GM19463 (cell line): ENCODE measurements around the gene FAM117B.
"Not testable (repeated sequence)": the region's sequence is repeated elsewhere in the genome, so short reads cannot be mapped to it uniquely, and the experiment has no call there.

ENCODE experiments used
- ATAC-seq: cut with Tn5 transposase; IDR thresholded peaks from one replicate; pipeline ENCODE4 v1.9.1; 2021; ENCODE audit warnings: mild to moderate bottlenecking, moderate library complexity; ENCODE audit not compliant: unreplicated experiment

Gene FAM117B

GRCh38 chr2:202636213-202636513, 1.4 kb downstream of the FAM117B start:
- ATAC-seq: no peak

- ATAC-seq: no peak
These were observed 4.0 kb downstream of the FAM117B start for GRCh38 chr2:202638721-202639120.

- ATAC-seq: no peak
These were observed 4.5 kb downstream of the FAM117B start for GRCh38 chr2:202639231-202639630.

- no peak for ATAC-seq
These were observed 7.8 kb downstream of the FAM117B start for GRCh38 chr2:202642567-202642966.

- ATAC-seq: no peak
These were observed 8.5 kb downstream of the FAM117B start for GRCh38 chr2:202643012-202643858.

GRCh38 chr2:202652119-202652518, 17.4 kb downstream of the FAM117B start:
- no peak for ATAC-seq

- ATAC-seq: no peak
These were observed 19.1 kb downstream of the FAM117B start for GRCh38 chr2:202653890-202654289.

- no peak for ATAC-seq
These were observed 23.1 kb downstream of the FAM117B start for GRCh38 chr2:202657876-202658275.

GRCh38 chr2:202660796-202661195, 26.0 kb downstream of the FAM117B start:
- no peak for ATAC-seq

GRCh38 chr2:202669841-202670240, 35.1 kb downstream of the FAM117B start:
- ATAC-seq: no peak

- ATAC-seq: no peak
These were observed 36.7 kb downstream of the FAM117B start for GRCh38 chr2:202671317-202672035.

GRCh38 chr2:202675097-202675496, 40.3 kb downstream of the FAM117B start:
- ATAC-seq: not testable (repeated sequence)

- ATAC-seq: no peak
These were observed 45.2 kb downstream of the FAM117B start for GRCh38 chr2:202679980-202680379.

- ATAC-seq: no peak
These were observed 45.7 kb downstream of the FAM117B start for GRCh38 chr2:202680512-202680911.

- no peak for ATAC-seq
These were observed 47.0 kb downstream of the FAM117B start for GRCh38 chr2:202681688-202682205.

GRCh38 chr2:202682274-202682673, 47.5 kb downstream of the FAM117B start:
- no peak for ATAC-seq

- no peak for ATAC-seq
These were observed 52.5 kb downstream of the FAM117B start for GRCh38 chr2:202687276-202687675.

GRCh38 chr2:202689459-202689858, 54.7 kb downstream of the FAM117B start:
- no peak for ATAC-seq

- no peak for ATAC-seq
These were observed 55.1 kb downstream of the FAM117B start for GRCh38 chr2:202689898-202690297.

GRCh38 chr2:202690321-202690900, 55.6 kb downstream of the FAM117B start:
- ATAC-seq: no peak

- no peak for ATAC-seq
These were observed 58.7 kb downstream of the FAM117B start for GRCh38 chr2:202693503-202693902.

GRCh38 chr2:202695166-202695565, 60.4 kb downstream of the FAM117B start:
- no peak for ATAC-seq
